HG02885 (cell line): Measurements from ENCODE around the gene SERPINB10.
A peak's percentile ranks its signal among the peaks of the same experiment; 100 is the strongest.

Experiments used
- ATAC-seq: cut with Tn5 transposase; IDR thresholded peaks from one replicate; pipeline ENCODE4 v1.9.1; 2021; ENCODE audit warnings: mild to moderate bottlenecking; ENCODE audit not compliant: unreplicated experiment, poor library complexity

SERPINB10 gene

GRCh38 chr18:63975628-63976027 is 67.9 kb downstream of the SERPINB10 start:
- peak; percentile 36 for ATAC-seq

- no peak for ATAC-seq
Observed at GRCh38 chr18:63977040-63977439, 69.3 kb downstream of the SERPINB10 start.

- ATAC-seq, result peak; percentile 75
Observed at GRCh38 chr18:63979409-63979920, 71.7 kb downstream of the SERPINB10 start.

GRCh38 chr18:63980027-63980426 is 72.3 kb downstream of the SERPINB10 start:
- no peak for ATAC-seq

GRCh38 chr18:63980896-63981460 is 73.2 kb downstream of the SERPINB10 start:
- ATAC-seq, result no peak

GRCh38 chr18:63981719-63982118 is 74.0 kb downstream of the SERPINB10 start:
- ATAC-seq, result no peak

GRCh38 chr18:63982361-63982760 is 74.6 kb downstream of the SERPINB10 start:
- no peak for ATAC-seq
